ENCODE data around the gene TRABD2B. TPM values are rescaled to one million over a fixed set of nuclear protein-coding genes. Genes with fewer than 3 reads are reported as not detected.

TRABD2B gene
- total RNA-seq, 1 donor from 2014 or later = 0.92 TPM

DNA sequence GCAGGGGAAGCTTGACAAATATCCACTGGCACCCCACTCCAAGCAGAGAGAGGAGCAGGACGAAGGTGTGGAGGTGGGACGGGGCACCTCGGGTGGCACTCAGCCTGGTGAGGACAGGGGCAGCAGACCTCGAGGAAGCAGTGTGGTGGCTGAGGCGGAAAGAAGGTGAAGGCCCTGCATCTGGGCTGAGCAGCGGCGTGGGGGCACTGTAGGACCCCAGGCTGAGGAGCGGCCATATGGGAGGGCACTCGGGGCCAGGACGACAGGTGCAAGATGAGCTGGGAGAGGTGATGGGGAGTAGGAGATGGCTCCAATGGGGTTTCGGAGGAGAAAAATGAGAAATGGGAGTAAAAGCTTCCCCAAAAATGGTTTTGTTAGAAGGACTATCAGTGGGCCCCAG lies 224.9 kb downstream of the TRABD2B start:
- no peak for DNase-seq (ENCODE audit: low read depth)
- Histone ChIP-seq H3K4me3 (ENCODE audit: low read depth, low read length) (no peak overlapping the region), H3K27me3 (ENCODE audit: control insufficient read depth, insufficient read depth, low read length) (no peaks in the 10 kb centered on the region), H3K36me3 (ENCODE audit: control insufficient read depth, insufficient read depth, low read length) (no peaks in the 10 kb centered on the region)
- TF ChIP-seq, protein P1, sequence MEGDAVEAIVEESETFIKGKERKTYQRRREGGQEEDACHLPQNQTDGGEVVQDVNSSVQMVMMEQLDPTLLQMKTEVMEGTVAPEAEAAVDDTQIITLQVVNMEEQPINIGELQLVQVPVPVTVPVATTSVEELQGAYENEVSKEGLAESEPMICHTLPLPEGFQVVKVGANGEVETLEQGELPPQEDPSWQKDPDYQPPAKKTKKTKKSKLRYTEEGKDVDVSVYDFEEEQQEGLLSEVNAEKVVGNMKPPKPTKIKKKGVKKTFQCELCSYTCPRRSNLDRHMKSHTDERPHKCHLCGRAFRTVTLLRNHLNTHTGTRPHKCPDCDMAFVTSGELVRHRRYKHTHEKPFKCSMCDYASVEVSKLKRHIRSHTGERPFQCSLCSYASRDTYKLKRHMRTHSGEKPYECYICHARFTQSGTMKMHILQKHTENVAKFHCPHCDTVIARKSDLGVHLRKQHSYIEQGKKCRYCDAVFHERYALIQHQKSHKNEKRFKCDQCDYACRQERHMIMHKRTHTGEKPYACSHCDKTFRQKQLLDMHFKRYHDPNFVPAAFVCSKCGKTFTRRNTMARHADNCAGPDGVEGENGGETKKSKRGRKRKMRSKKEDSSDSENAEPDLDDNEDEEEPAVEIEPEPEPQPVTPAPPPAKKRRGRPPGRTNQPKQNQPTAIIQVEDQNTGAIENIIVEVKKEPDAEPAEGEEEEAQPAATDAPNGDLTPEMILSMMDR (IDR thresholded peaks at IDR 0.05; ENCODE audit: insufficient read depth, low read length, poor library complexity, severe bottlenecking) = no peak

- TF ChIP-seq, protein P1 (IDR thresholded peaks at IDR 0.05; ENCODE audit: insufficient read depth, low read length, poor library complexity, severe bottlenecking) = no peak
- no peak for DNase-seq (ENCODE audit: low read depth)
Measured at GRCh38 chr1:47771751-47772150, 225.4 kb downstream of the TRABD2B start.

DNA sequence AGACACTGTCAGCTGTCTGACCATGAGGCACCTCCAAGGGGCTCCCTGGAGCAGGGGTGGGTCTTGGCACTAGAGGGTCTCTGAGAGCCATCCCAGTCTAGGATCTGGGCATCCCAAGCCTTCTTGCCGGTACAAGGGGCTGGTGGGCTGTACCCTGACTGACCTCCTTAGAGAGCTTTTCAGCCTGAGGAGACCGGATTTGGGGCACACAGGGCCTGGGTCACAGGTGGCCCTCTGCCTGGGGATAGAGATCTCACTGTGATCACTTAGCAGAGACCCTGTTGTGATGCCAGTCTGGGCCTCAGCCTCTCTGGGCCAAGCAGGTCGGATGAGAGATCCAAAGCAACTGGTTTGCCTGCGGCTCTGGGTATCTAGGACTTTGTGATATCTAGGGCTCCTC lies 227.2 kb downstream of the TRABD2B start:
- TF ChIP-seq, protein P1 (IDR thresholded peaks at IDR 0.05; ENCODE audit: insufficient read depth, low read length, poor library complexity, severe bottlenecking) = no peak
- H3K27me3 ChIP-seq (ENCODE audit: control insufficient read depth, insufficient read depth, low read length) = no peaks in the 10 kb centered on the region

More at GRCh38 chr1:47771751-47772150, 225.4 kb downstream of the TRABD2B start:
- Histone ChIP-seq H3K36me3 (ENCODE audit: control insufficient read depth, insufficient read depth, low read length) (no peaks in the 10 kb centered on the region), H3K27me3 (ENCODE audit: control insufficient read depth, insufficient read depth, low read length) (no peaks in the 10 kb centered on the region), H3K4me3 (ENCODE audit: low read depth, low read length) (no peak overlapping the region)

GRCh38 chr1:47769295-47769694 lies 227.9 kb downstream of the TRABD2B start:
- Histone ChIP-seq H3K27me3 (ENCODE audit: control insufficient read depth, insufficient read depth, low read length) (no peaks in the 10 kb centered on the region), H3K36me3 (ENCODE audit: control insufficient read depth, insufficient read depth, low read length) (no peaks in the 10 kb centered on the region), H3K4me3 (ENCODE audit: low read depth, low read length) (no peak overlapping the region)
- TF ChIP-seq, protein P1 (IDR thresholded peaks at IDR 0.05; ENCODE audit: insufficient read depth, low read length, poor library complexity, severe bottlenecking) = no peak
- DNase-seq (ENCODE audit: low read depth) = no peak

More for the DNA sequence above, 227.2 kb downstream of the TRABD2B start:
- H3K36me3 ChIP-seq (ENCODE audit: control insufficient read depth, insufficient read depth, low read length) = no peaks in the 10 kb centered on the region
- H3K4me3 ChIP-seq (ENCODE audit: low read depth, low read length) = no peak overlapping the region
- no peak for DNase-seq (ENCODE audit: low read depth)

GRCh38 chr1:47767741-47768100 lies 229.5 kb downstream of the TRABD2B start:
- H3K27me3 ChIP-seq (ENCODE audit: control insufficient read depth, insufficient read depth, low read length) = no peaks in the 10 kb centered on the region
- no peaks in the 10 kb centered on the region for H3K36me3 ChIP-seq (ENCODE audit: control insufficient read depth, insufficient read depth, low read length)
- no peak overlapping the region for H3K4me3 ChIP-seq (ENCODE audit: low read depth, low read length)
- DNase-seq (ENCODE audit: low read depth) = no peak
- TF ChIP-seq, protein P1 (IDR thresholded peaks at IDR 0.05; ENCODE audit: insufficient read depth, low read length, poor library complexity, severe bottlenecking) = no peak

Data from kidney epithelial cell (primary cell).